ENCODE results near the gene CLC.

GRCh38 chr19:39754971-39755370 is 17.1 kb upstream of the CLC start:
- no peak for TF ChIP-seq POLR2A (IDR thresholded peaks at IDR 0.05)
- no peak for TF ChIP-seq POLR2AphosphoS5 (IDR thresholded peaks at IDR 0.05)
- no peak for TF ChIP-seq CTCF (IDR thresholded peaks at IDR 0.05)

Measured in transverse colon (tissue), 4 donors.